ENCODE measurements around the gene PPP1R16B.

PPP1R16B gene

GRCh38 chr20:38805502-38805957 lies at the start of gene PPP1R16B:
TSS of gene PPP1R16B (plus strand) at chr20:38805697. CDS start at chr20:38835926, 30,229 bp downstream.
- Histone ChIP-seq H3K27ac (no peak within 1 kb of the TSS), H3K36me3 (replicated peaks) (no peaks in the 10 kb centered on the region), H3K27me3 (replicated peaks) (peaks cover 29% of the 10 kb centered on the region), H3K4me3 (ENCODE audit: low read depth, low read length) (peak within 1 kb of the TSS; percentile 45)
- DNase-seq = no peak
- in situ Hi-C loops (cut with HindIII; ENCODE audit: low pct_ligation_motif_present, low sequenced_read_pairs) = no loop called here
- TF ChIP-seq, protein P1, sequence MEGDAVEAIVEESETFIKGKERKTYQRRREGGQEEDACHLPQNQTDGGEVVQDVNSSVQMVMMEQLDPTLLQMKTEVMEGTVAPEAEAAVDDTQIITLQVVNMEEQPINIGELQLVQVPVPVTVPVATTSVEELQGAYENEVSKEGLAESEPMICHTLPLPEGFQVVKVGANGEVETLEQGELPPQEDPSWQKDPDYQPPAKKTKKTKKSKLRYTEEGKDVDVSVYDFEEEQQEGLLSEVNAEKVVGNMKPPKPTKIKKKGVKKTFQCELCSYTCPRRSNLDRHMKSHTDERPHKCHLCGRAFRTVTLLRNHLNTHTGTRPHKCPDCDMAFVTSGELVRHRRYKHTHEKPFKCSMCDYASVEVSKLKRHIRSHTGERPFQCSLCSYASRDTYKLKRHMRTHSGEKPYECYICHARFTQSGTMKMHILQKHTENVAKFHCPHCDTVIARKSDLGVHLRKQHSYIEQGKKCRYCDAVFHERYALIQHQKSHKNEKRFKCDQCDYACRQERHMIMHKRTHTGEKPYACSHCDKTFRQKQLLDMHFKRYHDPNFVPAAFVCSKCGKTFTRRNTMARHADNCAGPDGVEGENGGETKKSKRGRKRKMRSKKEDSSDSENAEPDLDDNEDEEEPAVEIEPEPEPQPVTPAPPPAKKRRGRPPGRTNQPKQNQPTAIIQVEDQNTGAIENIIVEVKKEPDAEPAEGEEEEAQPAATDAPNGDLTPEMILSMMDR (IDR thresholded peaks at IDR 0.05; ENCODE audit: low read depth, low read length, missing control alignments) = no peak

GRCh38 chr20:38757145-38757775 lies 48.2 kb upstream of the PPP1R16B start:
- in situ Hi-C loops (cut with HindIII; ENCODE audit: low pct_ligation_motif_present, low sequenced_read_pairs) = no loop called here
- DNase-seq = peak; percentile 43
- Histone ChIP-seq H3K36me3 (replicated peaks) (peaks cover 31% of the 10 kb centered on the region), H3K27ac (no peak overlapping the region), H3K27me3 (replicated peaks) (no peaks in the 10 kb centered on the region), H3K4me3 (ENCODE audit: low read depth, low read length) (no peak overlapping the region)
- TF ChIP-seq, protein P1 (IDR thresholded peaks at IDR 0.05; ENCODE audit: low read depth, low read length, missing control alignments) = no peak

DNA sequence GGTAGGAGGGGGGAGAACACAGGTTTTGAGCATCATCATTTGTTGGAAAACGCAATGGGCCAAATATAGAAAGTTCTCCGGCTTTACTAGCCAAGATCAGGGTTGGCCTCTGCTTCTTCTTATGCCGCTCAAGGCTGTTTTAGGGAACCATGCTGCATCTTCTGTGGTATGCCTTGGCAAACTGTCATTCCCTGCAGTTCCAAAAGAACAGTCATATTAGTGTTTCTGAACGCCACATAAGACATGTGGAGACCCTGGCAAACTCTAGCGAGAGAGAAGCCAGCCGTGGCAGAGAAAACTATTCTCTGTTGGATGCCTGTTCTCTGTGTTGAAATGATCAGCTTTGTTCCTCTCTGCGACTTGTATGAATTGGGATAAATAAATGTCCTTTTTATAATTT lies 46.4 kb upstream of the PPP1R16B start:
- Histone ChIP-seq H3K27me3 (replicated peaks) (no peaks in the 10 kb centered on the region), H3K4me3 (ENCODE audit: low read depth, low read length) (no peak overlapping the region), H3K27ac (no peak overlapping the region), H3K36me3 (replicated peaks) (peaks cover 31% of the 10 kb centered on the region)
- no peak for DNase-seq
- in situ Hi-C loops (cut with HindIII; ENCODE audit: low pct_ligation_motif_present, low sequenced_read_pairs) = no loop called here
- TF ChIP-seq, protein P1 (IDR thresholded peaks at IDR 0.05; ENCODE audit: low read depth, low read length, missing control alignments) = no peak

GRCh38 chr20:38760978-38761377 lies 44.5 kb upstream of the PPP1R16B start:
- Histone ChIP-seq H3K27me3 (replicated peaks) (no peaks in the 10 kb centered on the region), H3K27ac (no peak overlapping the region), H3K36me3 (replicated peaks) (peaks cover 26% of the 10 kb centered on the region), H3K4me3 (ENCODE audit: low read depth, low read length) (no peak overlapping the region)
- in situ Hi-C loops (cut with HindIII; ENCODE audit: low pct_ligation_motif_present, low sequenced_read_pairs) = no loop called here
- no peak for DNase-seq
- TF ChIP-seq, protein P1 (IDR thresholded peaks at IDR 0.05; ENCODE audit: low read depth, low read length, missing control alignments) = no peak

DNA sequence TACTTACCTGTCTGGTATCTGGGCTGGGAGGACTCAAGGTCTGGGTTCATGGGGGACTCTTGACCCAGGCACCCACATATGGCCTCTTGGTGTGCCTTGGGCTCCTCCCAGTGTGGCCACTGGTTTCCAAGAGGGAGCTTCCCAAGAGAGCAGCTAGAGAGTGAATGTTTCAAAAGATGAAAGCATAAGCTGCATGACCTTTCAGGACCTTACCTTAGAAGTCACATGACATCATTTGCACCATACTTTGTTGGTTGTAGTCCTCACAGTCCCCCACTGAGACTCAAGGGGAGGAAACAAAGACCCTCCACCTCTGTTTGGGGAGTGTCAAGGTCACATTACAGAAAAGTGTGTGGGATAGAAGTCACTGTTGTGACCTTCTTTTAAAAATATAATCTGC lies 43.3 kb upstream of the PPP1R16B start:
- no peak overlapping the region for H3K4me3 ChIP-seq (ENCODE audit: low read depth, low read length)
- H3K27ac ChIP-seq = no peak overlapping the region
- no peaks in the 10 kb centered on the region for H3K27me3 ChIP-seq (replicated peaks)
- DNase-seq = no peak
- in situ Hi-C loops (cut with HindIII; ENCODE audit: low pct_ligation_motif_present, low sequenced_read_pairs) = no loop called here
- H3K36me3 ChIP-seq (replicated peaks) = peaks cover 22% of the 10 kb centered on the region
- TF ChIP-seq, protein P1 (IDR thresholded peaks at IDR 0.05; ENCODE audit: low read depth, low read length, missing control alignments) = no peak

DNA sequence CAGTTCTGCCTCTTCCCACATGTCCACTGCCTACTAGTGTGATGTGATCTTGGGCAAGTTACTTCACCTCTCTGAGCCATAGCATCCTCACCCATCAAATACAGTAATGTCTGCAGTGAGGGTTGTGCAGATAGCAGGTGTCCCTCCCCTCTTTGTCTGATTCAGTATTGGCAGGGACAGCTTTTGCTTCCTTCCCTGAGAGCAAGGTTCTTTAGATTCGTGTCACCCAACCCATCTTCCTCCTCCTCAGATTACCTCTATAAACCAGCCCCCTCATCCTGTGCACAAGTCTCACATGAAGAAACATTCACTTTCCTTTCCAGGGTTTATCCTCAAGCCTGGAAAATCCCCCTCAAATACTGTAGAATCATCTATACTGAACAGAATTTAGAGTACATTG lies 41.9 kb upstream of the PPP1R16B start:
- H3K36me3 ChIP-seq (replicated peaks) = peaks cover 29% of the 10 kb centered on the region
- no peaks in the 10 kb centered on the region for H3K27me3 ChIP-seq (replicated peaks)
- in situ Hi-C loops (cut with HindIII; ENCODE audit: low pct_ligation_motif_present, low sequenced_read_pairs) = no loop called here
- TF ChIP-seq, protein P1 (IDR thresholded peaks at IDR 0.05; ENCODE audit: low read depth, low read length, missing control alignments) = no peak
- H3K4me3 ChIP-seq (ENCODE audit: low read depth, low read length) = no peak overlapping the region
- H3K27ac ChIP-seq = no peak overlapping the region
- no peak for DNase-seq

Measured in brain microvascular endothelial cell (primary cell).